Natural killer cell treated with Interleukin-12 subunit alpha and Interleukin-12 subunit beta and Interleukin-15 and Interleukin-18, amount 100 ng/mL, for 72 hours (primary cell): ENCODE measurements around the gene FMN1. TPM values are rescaled to one million over a fixed set of nuclear protein-coding genes. Genes with fewer than 3 reads are reported as not detected.

Experiments
- ATAC-seq, 2 donors: fragments of 150-1000 bp; cut with Tn5 transposase in 1 of 2; sonication (Bioruptor Pico), chemical (Tn5 transposase) in 1 of 2; 2 replicates each; pipeline ENCODE4 v1.10.0; 2021
- DNase-seq: peaks from one replicate; pipeline ENCODE4 v3.0.0; 2022; ENCODE audit warnings: low spot score
- H3K27ac Mint-ChIP-seq, 2 donors: 1 replicate in 1 of 2; 2 replicates in 1 of 2; pipeline ENCODE4 v1.8.0; 2022; ENCODE audit warnings: mixed read lengths in 2 of 2, mild to moderate bottlenecking in 1 of 2, moderate library complexity in 1 of 2
- H3K27me3 Mint-ChIP-seq, 2 donors: 1 replicate in 1 of 2; 2 replicates in 1 of 2; pipeline ENCODE4 v1.8.0; 2022; ENCODE audit warnings: mixed read lengths in 2 of 2
- H3K36me3 Mint-ChIP-seq: one replicate; pipeline ENCODE4 v1.8.0; 2022; ENCODE audit warnings: mixed read lengths
- H3K4me1 Mint-ChIP-seq, 2 donors: 1 replicate in 1 of 2; 2 replicates in 1 of 2; pipeline ENCODE4 v1.8.0; 2022; ENCODE audit warnings: low read depth in 2 of 2, mixed read lengths in 2 of 2, mild to moderate bottlenecking in 1 of 2
- H3K4me3 Mint-ChIP-seq: one replicate; pipeline ENCODE4 v1.8.0; 2022; ENCODE audit warnings: mixed read lengths
- H3K9me3 Mint-ChIP-seq: 2 replicates; pipeline ENCODE4 v1.8.0; 2022; ENCODE audit warnings: mixed read lengths
- total RNA-seq, 2 donors: library from RNA; stranded (reverse); gene quantifications; one replicate each; pipeline ENCODE4 v1.2.3, GENCODE V29; 2022

Gene FMN1
- total RNA-seq, 2 donors from 2014 or later, result 0.55 to 2.6 TPM

DNA sequence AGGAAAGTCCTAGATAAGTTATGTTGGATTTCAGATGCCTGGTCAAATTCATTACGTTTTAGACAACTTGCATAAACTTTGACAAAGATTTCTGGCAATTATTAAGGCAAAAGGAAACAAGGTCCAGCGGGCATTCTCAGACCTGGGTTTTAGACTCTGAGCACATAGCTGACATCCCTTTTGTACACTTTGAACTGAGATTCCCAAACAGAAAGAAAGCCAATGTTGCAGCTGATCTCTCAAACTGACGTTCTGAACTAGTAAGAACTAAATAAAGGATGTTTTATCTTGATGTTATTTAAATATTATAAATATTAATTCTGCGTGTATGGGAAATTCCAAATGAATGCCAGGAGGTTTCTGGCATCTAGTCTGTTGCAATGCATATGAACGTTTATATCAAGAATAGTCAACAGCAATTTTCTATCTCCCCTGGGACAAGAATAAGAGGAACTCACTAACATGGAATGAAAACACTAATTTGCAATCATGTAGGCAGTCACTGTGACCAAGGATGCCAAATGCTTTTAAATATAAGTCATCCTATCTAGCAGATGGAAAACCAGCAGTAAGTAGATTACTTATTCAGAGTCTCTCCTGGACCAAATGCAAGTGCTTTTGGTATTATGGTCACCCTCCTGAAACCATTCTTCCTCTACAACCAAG, 274.6 kb downstream of the FMN1 start:
- no peaks in the 10 kb centered on the region for H3K9me3 Mint-ChIP-seq
- no peak overlapping the region for H3K4me3 Mint-ChIP-seq
- peaks cover 0 to 11% of the 10 kb centered on the region in 2 donors for H3K27me3 Mint-ChIP-seq
- no peaks in the 10 kb centered on the region for H3K36me3 Mint-ChIP-seq
- H3K27ac Mint-ChIP-seq, result no peak overlapping the region
- DNase-seq (no peak), ATAC-seq (no peak)
- no peaks in the 10 kb centered on the region for H3K4me1 Mint-ChIP-seq

DNA sequence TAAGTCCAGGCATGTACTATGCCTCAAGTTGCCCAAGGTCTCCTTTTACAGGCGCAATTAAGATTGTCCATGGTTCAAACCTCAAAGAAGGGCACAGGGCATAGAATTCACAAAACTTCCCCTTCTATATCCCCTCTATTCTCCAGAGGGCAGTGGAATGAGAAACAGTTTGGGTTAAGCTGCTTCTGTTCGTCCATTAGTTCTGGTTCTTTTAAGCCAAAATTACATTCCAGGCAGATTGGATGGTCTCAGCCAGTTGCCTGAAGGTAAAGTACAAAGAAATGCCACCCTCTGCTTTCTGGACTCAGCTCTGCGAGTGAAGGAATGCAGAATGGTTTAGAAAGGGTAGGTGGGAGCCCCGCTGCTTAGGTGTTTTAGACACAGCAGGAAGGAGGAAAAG, 276.0 kb downstream of the FMN1 start:
- DNase-seq (no peak), ATAC-seq (no peak)
- Mint-ChIP-seq H3K4me1 (no peaks in the 10 kb centered on the region), H3K4me3 (no peak overlapping the region), H3K36me3 (no peaks in the 10 kb centered on the region), H3K9me3 (no peaks in the 10 kb centered on the region), H3K27me3 (peaks cover 0 to 12% of the 10 kb centered on the region in 2 donors), H3K27ac (no peak overlapping the region)

- no peaks in the 10 kb centered on the region for H3K4me1 Mint-ChIP-seq
- H3K9me3 Mint-ChIP-seq, result no peaks in the 10 kb centered on the region
- H3K4me3 Mint-ChIP-seq, result no peak overlapping the region
Observed at GRCh38 chr15:32910839-32911238, 283.7 kb downstream of the FMN1 start.

GRCh38 chr15:32909431-32909830, 285.1 kb downstream of the FMN1 start:
- H3K27ac Mint-ChIP-seq, result no peak overlapping the region
- no peaks in the 10 kb centered on the region for H3K4me1 Mint-ChIP-seq
- no peak for DNase-seq
- no peaks in the 10 kb centered on the region for H3K36me3 Mint-ChIP-seq
- peaks cover 0 to 11% of the 10 kb centered on the region in 2 donors for H3K27me3 Mint-ChIP-seq
- H3K9me3 Mint-ChIP-seq, result no peaks in the 10 kb centered on the region
- H3K4me3 Mint-ChIP-seq, result no peak overlapping the region
- no peak for ATAC-seq

More at GRCh38 chr15:32910839-32911238, 283.7 kb downstream of the FMN1 start:
- Mint-ChIP-seq H3K27me3 (peaks cover 0 to 11% of the 10 kb centered on the region in 2 donors), H3K27ac (no peak overlapping the region), H3K36me3 (no peaks in the 10 kb centered on the region)
- DNase-seq (no peak), ATAC-seq (no peak)

GRCh38 chr15:32908872-32909271, 285.6 kb downstream of the FMN1 start:
- Mint-ChIP-seq H3K4me3 (no peak overlapping the region), H3K9me3 (no peaks in the 10 kb centered on the region), H3K36me3 (no peaks in the 10 kb centered on the region), H3K4me1 (no peaks in the 10 kb centered on the region), H3K27me3 (peaks cover 2 to 15% of the 10 kb centered on the region in 2 donors), H3K27ac (no peak overlapping the region)
- DNase-seq (no peak), ATAC-seq (peak in 1 of 2 donors; percentile 48)

- Mint-ChIP-seq H3K36me3 (no peaks in the 10 kb centered on the region), H3K4me3 (no peak overlapping the region), H3K27me3 (peaks cover 7 to 14% of the 10 kb centered on the region in 2 donors), H3K27ac (no peak overlapping the region), H3K4me1 (no peaks in the 10 kb centered on the region), H3K9me3 (no peaks in the 10 kb centered on the region)
- ATAC-seq (peak in 1 of 2 donors; percentile 37), DNase-seq (no peak)
Observed at GRCh38 chr15:32908135-32908801, 286.2 kb downstream of the FMN1 start.

GRCh38 chr15:32905481-32905880, 289.0 kb downstream of the FMN1 start:
- Mint-ChIP-seq H3K9me3 (no peaks in the 10 kb centered on the region), H3K27me3 (peaks cover 14 to 21% of the 10 kb centered on the region in 2 donors), H3K27ac (no peak overlapping the region), H3K36me3 (no peaks in the 10 kb centered on the region), H3K4me3 (no peak overlapping the region), H3K4me1 (no peaks in the 10 kb centered on the region)
- DNase-seq, result no peak
- ATAC-seq, result no peak

- Mint-ChIP-seq H3K9me3 (no peaks in the 10 kb centered on the region), H3K4me3 (no peak overlapping the region), H3K27me3 (peaks cover 14 to 15% of the 10 kb centered on the region in 2 donors), H3K36me3 (no peaks in the 10 kb centered on the region), H3K27ac (no peak overlapping the region), H3K4me1 (no peaks in the 10 kb centered on the region)
- ATAC-seq (no peak), DNase-seq (no peak)
Observed at GRCh38 chr15:32904448-32904847, 290.1 kb downstream of the FMN1 start.

GRCh38 chr15:32903591-32904290, 290.8 kb downstream of the FMN1 start:
- Mint-ChIP-seq H3K4me3 (no peak overlapping the region), H3K36me3 (no peaks in the 10 kb centered on the region), H3K27ac (no peak overlapping the region), H3K4me1 (no peaks in the 10 kb centered on the region), H3K9me3 (no peaks in the 10 kb centered on the region), H3K27me3 (peaks cover 14 to 15% of the 10 kb centered on the region in 2 donors)
- ATAC-seq (no peak), DNase-seq (no peak)

DNA sequence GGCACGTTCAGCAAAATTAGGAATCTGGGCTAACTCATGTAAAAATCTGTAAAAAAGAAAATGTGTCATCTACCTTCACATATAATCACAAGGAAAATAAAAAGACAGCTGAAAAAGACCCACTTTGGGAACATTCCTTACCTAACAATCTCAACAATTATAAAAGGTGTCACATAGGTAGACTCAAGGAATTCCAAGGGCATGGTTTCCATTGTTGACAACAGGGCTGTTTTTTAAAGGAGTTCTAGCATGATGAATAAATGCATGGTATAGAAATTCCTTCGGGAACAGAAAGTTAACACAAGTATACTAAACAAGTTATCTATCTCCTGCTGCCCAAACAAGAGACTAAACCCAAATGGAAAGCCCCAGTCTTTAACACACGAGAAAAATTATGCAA, 292.5 kb downstream of the FMN1 start:
- Mint-ChIP-seq H3K27ac (no peak overlapping the region), H3K4me3 (no peak overlapping the region), H3K27me3 (peaks cover 14 to 17% of the 10 kb centered on the region in 2 donors), H3K9me3 (no peaks in the 10 kb centered on the region), H3K36me3 (no peaks in the 10 kb centered on the region), H3K4me1 (no peaks in the 10 kb centered on the region)
- DNase-seq (no peak), ATAC-seq (no peak)

GRCh38 chr15:32901192-32901591, 293.3 kb downstream of the FMN1 start:
- H3K27ac Mint-ChIP-seq, result no peak overlapping the region
- no peak for ATAC-seq
- H3K4me1 Mint-ChIP-seq, result no peaks in the 10 kb centered on the region
- no peaks in the 10 kb centered on the region for H3K9me3 Mint-ChIP-seq
- no peak overlapping the region for H3K4me3 Mint-ChIP-seq
- DNase-seq, result no peak
- no peaks in the 10 kb centered on the region for H3K36me3 Mint-ChIP-seq
- peaks cover 14 to 21% of the 10 kb centered on the region in 2 donors for H3K27me3 Mint-ChIP-seq

GRCh38 chr15:32899126-32899596, 295.4 kb downstream of the FMN1 start:
- Mint-ChIP-seq H3K27ac (no peak overlapping the region), H3K27me3 (peaks cover 14 to 19% of the 10 kb centered on the region in 2 donors), H3K36me3 (no peaks in the 10 kb centered on the region), H3K4me3 (no peak overlapping the region), H3K9me3 (no peaks in the 10 kb centered on the region), H3K4me1 (no peaks in the 10 kb centered on the region)
- ATAC-seq, result no peak
- DNase-seq, result no peak

DNA sequence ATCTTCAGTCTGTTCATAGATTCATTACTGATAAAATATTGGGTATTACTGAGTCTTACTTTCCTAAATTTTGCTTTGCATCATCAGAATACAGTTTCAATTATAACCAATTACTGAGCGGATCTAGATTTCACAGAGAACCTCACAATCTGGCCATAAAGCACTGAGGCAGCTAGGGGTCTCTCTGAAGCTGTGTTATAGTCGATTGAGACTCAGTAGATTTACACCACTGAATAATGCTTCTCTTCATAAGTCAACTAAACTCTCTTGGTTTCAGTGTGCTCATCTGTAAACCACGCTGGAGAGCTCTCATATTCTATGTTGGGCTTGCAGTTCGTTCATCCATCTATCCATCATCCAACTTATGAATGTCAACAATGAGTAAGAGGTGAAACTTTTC, 296.1 kb downstream of the FMN1 start:
- ATAC-seq (no peak), DNase-seq (no peak)
- H3K27ac Mint-ChIP-seq, result no peak overlapping the region
- H3K9me3 Mint-ChIP-seq, result no peaks in the 10 kb centered on the region
- peaks cover 8 to 16% of the 10 kb centered on the region in 2 donors for H3K27me3 Mint-ChIP-seq
- no peak overlapping the region for H3K4me3 Mint-ChIP-seq
- H3K36me3 Mint-ChIP-seq, result no peaks in the 10 kb centered on the region
- H3K4me1 Mint-ChIP-seq, result no peaks in the 10 kb centered on the region

DNA sequence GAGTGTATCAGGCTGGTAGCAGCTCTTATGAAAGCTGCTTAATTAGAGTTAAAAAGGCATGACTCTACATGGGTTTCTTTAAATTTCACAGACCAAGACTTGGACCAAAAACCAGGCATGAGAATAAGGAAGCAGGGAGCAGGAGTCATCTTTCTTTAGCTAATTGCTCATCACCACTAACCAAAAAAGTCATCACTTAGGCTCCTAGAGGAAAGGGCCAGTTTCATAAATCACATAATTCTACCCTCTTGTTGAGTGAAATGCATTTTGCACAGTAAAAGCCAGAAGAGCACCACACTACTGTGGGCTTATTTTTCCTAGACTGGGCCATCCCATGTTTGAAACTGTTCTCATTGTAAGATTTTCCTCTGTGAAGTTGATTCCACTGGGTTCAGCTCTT, 301.1 kb downstream of the FMN1 start:
- Mint-ChIP-seq H3K9me3 (no peaks in the 10 kb centered on the region), H3K36me3 (no peaks in the 10 kb centered on the region), H3K27me3 (peaks cover 5 to 12% of the 10 kb centered on the region in 2 donors), H3K4me3 (no peak overlapping the region), H3K4me1 (no peaks in the 10 kb centered on the region), H3K27ac (no peak overlapping the region)
- DNase-seq (no peak), ATAC-seq (no peak)
